ENCODE measurements around the gene ADGRL2.

ADGRL2 gene

DNA sequence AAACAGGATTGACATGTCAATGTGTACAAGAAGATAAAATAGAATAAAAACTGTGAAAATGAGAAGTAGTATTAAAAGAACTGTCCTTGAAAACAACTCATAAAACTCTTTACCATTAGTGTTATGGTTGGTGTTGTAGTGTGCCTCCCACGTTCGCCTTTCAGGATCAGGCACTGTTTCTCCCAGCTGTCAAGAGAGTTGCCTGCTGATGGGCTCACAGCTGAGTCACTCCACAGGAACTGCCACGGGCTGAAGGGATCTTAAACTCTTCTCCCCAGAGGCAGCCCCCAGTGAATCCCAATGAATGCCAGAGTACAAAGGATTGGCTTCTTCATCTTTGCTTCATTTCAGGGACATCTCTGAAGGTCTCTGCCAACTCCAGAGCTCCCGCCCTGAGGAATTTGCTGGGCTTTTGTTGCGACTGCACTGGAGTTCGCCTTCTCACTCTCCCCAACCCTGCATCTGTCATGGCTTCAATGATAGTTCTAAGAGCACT is 119.6 kb downstream of the ADGRL2 start:
- no peaks in the 10 kb centered on the region for H3K36me3 ChIP-seq (ENCODE audit: control insufficient read depth in 2 of 2, insufficient read depth in 1 of 2, low read length in 2 of 2)
- POLR2A ChIA-PET, result interaction anchor here (0.5 kb wide), 1 partner anchor 21 kb away, joined by 4 read pairs; no protein-coding TSS in a partner anchor
- 0 out of 2 replicates have a peak overlapping the region, but pooled peaks have one; percentile 20 for H3K27ac ChIP-seq (ENCODE audit: extremely low read depth, low read depth, low read length)
- H3K4me1 ChIP-seq (ENCODE audit: control insufficient read depth, insufficient read depth, low read length), result peaks cover 42% of the 10 kb centered on the region
- no peaks in the 10 kb centered on the region for H3K9me3 ChIP-seq (ENCODE audit: control insufficient read depth, insufficient read depth, low read depth, low read length)
- CTCF ChIA-PET, result no interaction called here
- no peak overlapping the region; the same call in 1 of the 2 replicates for H3K4me3 ChIP-seq (ENCODE audit: low read depth, low read length)
- TF ChIP-seq ZNF175 (tag by site-specific recombination; IDR thresholded peaks at IDR 0.05), result no peak
- TF ChIP-seq ZNF600 (tag by site-specific recombination; IDR thresholded peaks at IDR 0.05), result peak; percentile 76
- TF ChIP-seq, protein P1, sequence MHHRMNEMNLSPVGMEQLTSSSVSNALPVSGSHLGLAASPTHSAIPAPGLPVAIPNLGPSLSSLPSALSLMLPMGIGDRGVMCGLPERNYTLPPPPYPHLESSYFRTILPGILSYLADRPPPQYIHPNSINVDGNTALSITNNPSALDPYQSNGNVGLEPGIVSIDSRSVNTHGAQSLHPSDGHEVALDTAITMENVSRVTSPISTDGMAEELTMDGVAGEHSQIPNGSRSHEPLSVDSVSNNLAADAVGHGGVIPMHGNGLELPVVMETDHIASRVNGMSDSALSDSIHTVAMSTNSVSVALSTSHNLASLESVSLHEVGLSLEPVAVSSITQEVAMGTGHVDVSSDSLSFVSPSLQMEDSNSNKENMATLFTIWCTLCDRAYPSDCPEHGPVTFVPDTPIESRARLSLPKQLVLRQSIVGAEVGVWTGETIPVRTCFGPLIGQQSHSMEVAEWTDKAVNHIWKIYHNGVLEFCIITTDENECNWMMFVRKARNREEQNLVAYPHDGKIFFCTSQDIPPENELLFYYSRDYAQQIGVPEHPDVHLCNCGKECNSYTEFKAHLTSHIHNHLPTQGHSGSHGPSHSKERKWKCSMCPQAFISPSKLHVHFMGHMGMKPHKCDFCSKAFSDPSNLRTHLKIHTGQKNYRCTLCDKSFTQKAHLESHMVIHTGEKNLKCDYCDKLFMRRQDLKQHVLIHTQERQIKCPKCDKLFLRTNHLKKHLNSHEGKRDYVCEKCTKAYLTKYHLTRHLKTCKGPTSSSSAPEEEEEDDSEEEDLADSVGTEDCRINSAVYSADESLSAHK (tag by site-specific recombination; IDR thresholded peaks at IDR 0.05), result peak; percentile 43
- TF ChIP-seq, protein P2, sequence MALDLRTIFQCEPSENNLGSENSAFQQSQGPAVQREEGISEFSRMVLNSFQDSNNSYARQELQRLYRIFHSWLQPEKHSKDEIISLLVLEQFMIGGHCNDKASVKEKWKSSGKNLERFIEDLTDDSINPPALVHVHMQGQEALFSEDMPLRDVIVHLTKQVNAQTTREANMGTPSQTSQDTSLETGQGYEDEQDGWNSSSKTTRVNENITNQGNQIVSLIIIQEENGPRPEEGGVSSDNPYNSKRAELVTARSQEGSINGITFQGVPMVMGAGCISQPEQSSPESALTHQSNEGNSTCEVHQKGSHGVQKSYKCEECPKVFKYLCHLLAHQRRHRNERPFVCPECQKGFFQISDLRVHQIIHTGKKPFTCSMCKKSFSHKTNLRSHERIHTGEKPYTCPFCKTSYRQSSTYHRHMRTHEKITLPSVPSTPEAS (tag by site-specific recombination; IDR thresholded peaks at IDR 0.05), result no peak
- no peak for TF ChIP-seq ZNF792 (tag by site-specific recombination; IDR thresholded peaks at IDR 0.05)
- no peak for TF ChIP-seq ZNF48 (tag by site-specific recombination; IDR thresholded peaks at IDR 0.05)
- no peak for TF ChIP-seq YY2 (tag by site-specific recombination; IDR thresholded peaks at IDR 0.05)
- TF ChIP-seq ZNF239 (tag by site-specific recombination; IDR thresholded peaks at IDR 0.05), result no peak
- TF ChIP-seq SP7 (tag by site-specific recombination; IDR thresholded peaks at IDR 0.05), result 0 out of 2 replicates have a peak, but pooled peaks have one; percentile 16
- no peak for TF ChIP-seq ZNF292 (tag by site-specific recombination; IDR thresholded peaks at IDR 0.05; ENCODE audit: borderline replicate concordance, low read depth)
- TF ChIP-seq ZNF629 (tag by site-specific recombination; IDR thresholded peaks at IDR 0.05), result peak; percentile 51; the same call in 1 of the 2 replicates
- no peak for TF ChIP-seq ZNF501 (tag by site-specific recombination; IDR thresholded peaks at IDR 0.05)
- TF ChIP-seq ZNF660 (tag by site-specific recombination; IDR thresholded peaks at IDR 0.05), result 0 out of 2 replicates have a peak, but pooled peaks have one; percentile 57
- TF ChIP-seq ZNF138 (tag by site-specific recombination; IDR thresholded peaks at IDR 0.05; ENCODE audit: borderline replicate concordance), result no peak
- no peak for TF ChIP-seq ZNF654 (tag by site-specific recombination; IDR thresholded peaks at IDR 0.05; ENCODE audit: low read depth)
- no peak for TF ChIP-seq ZSCAN5A (tag by site-specific recombination; IDR thresholded peaks at IDR 0.05)
- peak; percentile 85 for TF ChIP-seq ZIC2 (tag by site-specific recombination; IDR thresholded peaks at IDR 0.05)
- no peak for TF ChIP-seq ZNF555 (tag by site-specific recombination; conservative IDR thresholded peaks at IDR 0.05)
- TF ChIP-seq, protein P3, sequence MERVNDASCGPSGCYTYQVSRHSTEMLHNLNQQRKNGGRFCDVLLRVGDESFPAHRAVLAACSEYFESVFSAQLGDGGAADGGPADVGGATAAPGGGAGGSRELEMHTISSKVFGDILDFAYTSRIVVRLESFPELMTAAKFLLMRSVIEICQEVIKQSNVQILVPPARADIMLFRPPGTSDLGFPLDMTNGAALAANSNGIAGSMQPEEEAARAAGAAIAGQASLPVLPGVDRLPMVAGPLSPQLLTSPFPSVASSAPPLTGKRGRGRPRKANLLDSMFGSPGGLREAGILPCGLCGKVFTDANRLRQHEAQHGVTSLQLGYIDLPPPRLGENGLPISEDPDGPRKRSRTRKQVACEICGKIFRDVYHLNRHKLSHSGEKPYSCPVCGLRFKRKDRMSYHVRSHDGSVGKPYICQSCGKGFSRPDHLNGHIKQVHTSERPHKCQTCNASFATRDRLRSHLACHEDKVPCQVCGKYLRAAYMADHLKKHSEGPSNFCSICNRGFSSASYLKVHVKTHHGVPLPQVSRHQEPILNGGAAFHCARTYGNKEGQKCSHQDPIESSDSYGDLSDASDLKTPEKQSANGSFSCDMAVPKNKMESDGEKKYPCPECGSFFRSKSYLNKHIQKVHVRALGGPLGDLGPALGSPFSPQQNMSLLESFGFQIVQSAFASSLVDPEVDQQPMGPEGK (tag by site-specific recombination; IDR thresholded peaks at IDR 0.05), result 0 out of 2 replicates have a peak, but pooled peaks have one; percentile 32
- no peak for TF ChIP-seq ZNF184 (tag by site-specific recombination; IDR thresholded peaks at IDR 0.05)
- no peak for TF ChIP-seq ZSCAN18 (tag by site-specific recombination; IDR thresholded peaks at IDR 0.05)
- TF ChIP-seq ZNF211 (tag by site-specific recombination; IDR thresholded peaks at IDR 0.05; ENCODE audit: low read depth), result no peak
- no peak for TF ChIP-seq ZNF311 (tag by site-specific recombination; IDR thresholded peaks at IDR 0.05; ENCODE audit: borderline replicate concordance)
- no peak for TF ChIP-seq ZNF112 (tag by site-specific recombination; IDR thresholded peaks at IDR 0.05)
- TF ChIP-seq ZNF416 (tag by site-specific recombination; IDR thresholded peaks at IDR 0.05), result no peak
- no peak for TF ChIP-seq ZBTB48 (tag by site-specific recombination; IDR thresholded peaks at IDR 0.05)
- no peak for TF ChIP-seq ZNF549 (tag by site-specific recombination; IDR thresholded peaks at IDR 0.05)
- no peak for TF ChIP-seq ZNF623 (tag by site-specific recombination; IDR thresholded peaks at IDR 0.05)
- TF ChIP-seq FEZF1 (tag by site-specific recombination; IDR thresholded peaks at IDR 0.05), result peak; percentile 53; the same call in 1 of the 2 replicates
